D721Med (cell line): ENCODE results near the gene POFUT2.

Source experiments
- DNase-seq: peaks from one replicate; pipeline ENCODE4 v3.0.0; 2011; ENCODE audit warnings: low spot score; ENCODE audit not compliant: insufficient read length
- FAIRE-seq: peaks from 2 replicates; lab custom pipeline; 2011; peaks lifted over from hg19 to GRCh38; lab: Jason Lieb, UNC
- CTCF ChIP-seq: IDR thresholded peaks from 2 replicates; pipeline ENCODE4 v1.5.1; 2012; ENCODE audit warnings: mild to moderate bottlenecking, control low read depth; ENCODE audit not compliant: insufficient read depth; ENCODE audit errors: missing control alignments

POFUT2 gene

DNA sequence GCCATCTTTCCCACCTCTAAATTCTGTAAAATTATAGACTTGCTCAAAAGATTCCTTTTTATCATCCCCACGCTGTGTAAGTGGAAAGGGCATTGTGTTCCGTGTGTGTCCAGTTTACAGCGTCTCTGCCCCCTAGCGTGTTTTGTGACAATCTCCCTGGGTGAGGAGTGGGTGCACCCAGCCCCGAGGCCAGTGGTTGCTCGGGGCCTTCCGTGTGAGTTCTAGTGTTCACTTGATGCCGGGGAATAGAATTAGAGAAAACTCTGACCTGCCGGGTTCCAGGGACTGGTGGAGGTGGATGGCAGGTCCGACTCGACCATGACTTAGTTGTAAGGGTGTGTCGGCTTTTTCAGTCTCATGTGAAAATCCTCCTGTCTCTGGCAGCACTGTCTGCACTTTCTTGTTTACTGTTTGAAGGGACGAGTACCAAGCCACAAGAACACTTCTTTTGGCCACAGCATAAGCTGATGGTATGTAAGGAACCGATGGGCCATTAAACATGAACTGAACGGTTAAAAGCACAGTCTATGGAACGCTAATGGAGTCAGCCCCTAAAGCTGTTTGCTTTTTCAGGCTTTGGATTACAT is 61.9 kb downstream of the POFUT2 start:
- no peak for DNase-seq
- TF ChIP-seq CTCF: no peak
- no peak for FAIRE-seq

DNA sequence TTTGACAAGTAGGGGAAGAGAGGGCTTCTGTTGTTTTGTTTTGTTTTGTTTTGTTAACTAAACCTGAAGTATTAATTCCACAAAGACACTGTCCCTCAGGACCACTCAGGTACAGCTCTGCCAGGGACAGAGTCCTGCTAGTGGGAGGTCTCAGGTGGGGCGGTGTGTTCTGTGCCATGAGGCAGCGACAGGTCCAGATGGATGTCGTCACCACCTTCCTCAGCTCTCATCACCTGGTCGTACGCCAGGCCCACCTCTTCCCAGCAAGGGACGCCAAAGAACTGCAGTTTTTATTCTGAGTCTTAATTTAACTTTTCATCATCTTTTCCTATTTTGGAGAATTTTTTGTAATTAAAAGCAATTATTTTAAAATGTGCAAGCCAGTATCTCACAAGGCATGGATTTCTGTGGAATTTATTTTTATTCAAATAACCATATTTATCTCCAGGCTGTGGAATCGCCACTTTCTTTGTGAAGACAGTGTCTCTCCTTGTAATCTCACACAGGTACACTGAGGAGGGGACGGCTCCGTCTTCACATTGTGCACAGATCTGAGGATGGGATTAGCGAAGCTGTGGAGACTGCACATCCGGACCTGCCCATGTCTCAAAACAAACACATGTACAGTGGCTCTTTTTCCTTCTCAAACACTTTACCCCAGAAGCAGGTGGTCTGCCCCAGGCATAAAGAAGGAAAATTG is 62.5 kb downstream of the POFUT2 start:
- TF ChIP-seq CTCF: no peak
- FAIRE-seq (no peak), DNase-seq (no peak)

GRCh38 chr21:45224189-45224938 is 63.3 kb downstream of the POFUT2 start:
- no peak for FAIRE-seq
- no peak for DNase-seq
- no peak for TF ChIP-seq CTCF

GRCh38 chr21:45223236-45224185 is 64.2 kb downstream of the POFUT2 start:
- TF ChIP-seq CTCF: no peak
- FAIRE-seq (no peak), DNase-seq (no peak)

- FAIRE-seq (no peak), DNase-seq (no peak)
- no peak for TF ChIP-seq CTCF
Measured at GRCh38 chr21:45222001-45222400, 65.7 kb downstream of the POFUT2 start.

DNA sequence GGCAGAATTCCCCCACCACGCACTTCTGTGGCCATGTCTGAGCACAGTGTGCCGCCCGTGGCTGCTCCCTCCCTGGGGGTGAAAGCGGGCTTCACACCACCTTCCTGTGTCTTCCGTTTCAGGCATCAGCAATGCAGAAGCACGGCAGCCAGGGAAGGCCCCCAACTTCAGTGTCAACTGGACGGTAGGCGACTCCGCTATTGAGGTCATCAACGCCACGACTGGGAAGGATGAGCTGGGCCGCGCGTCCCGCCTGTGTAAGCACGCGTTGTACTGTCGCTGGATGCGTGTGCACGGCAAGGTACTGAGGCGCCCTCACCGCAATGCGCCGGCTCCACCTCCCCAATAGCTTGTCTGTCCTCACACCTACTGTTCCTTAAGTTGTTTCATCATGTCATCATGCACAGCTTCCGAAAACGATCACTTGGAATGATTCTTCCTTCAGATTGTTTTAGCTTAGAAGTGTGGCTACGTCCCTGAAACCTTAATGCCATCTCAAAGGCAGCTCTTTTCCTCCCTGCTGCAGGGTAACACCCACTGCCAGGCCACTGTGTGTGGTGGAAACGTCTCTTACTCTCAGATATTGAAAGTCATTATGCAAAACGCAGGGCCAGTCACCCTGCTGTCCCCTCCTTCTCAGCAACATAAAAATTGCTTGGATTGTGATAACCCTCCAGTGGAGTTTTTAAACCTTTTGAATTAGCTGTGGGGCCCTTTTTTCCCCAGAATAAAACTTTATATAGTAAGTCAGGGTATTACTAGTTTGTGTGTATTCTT is 66.8 kb downstream of the POFUT2 start:
- FAIRE-seq: no peak

More for the DNA sequence above, 66.8 kb downstream of the POFUT2 start:
- DNase-seq: no peak
- no peak for TF ChIP-seq CTCF
